Measurements from ENCODE around the gene ARHGAP12. TPM values are rescaled to one million over a fixed set of nuclear protein-coding genes. Genes with fewer than 3 reads are reported as not detected.
A peak's percentile ranks its signal among the peaks of the same experiment; 100 is the strongest.

Gene ARHGAP12
- polyA plus RNA-seq, 4 donors, result 15.9 to 53.9 (median 32.9) TPM

DNA sequence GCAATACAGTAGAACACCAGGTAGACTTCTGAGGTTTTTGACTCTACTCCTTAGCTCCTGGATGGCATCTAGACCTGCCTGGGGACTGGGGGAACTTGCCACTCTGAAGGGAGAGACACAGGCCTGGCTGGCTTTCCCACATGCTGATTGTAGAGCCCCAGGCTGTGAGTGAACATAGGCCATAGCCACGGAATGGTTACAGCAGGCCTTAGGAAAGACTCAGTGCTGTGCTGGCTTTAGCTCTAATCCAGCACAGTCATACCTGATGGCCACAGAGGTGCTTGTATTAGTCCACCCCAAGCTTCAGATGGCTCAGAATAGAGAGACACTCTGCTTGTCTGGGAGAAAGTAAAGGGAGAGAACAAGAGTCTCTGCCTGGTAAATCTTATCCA lies 35.0 kb upstream of the ARHGAP12 start:
- FAIRE-seq, result no peak
- H3K27me3 ChIP-seq (ENCODE audit: control insufficient read depth in 3 of 3, insufficient read depth in 3 of 3, low read length in 3 of 3), result no peaks in the 10 kb centered on the region
- DNase-seq, result no peak
- no peak overlapping the region for H3K4me3 ChIP-seq (ENCODE audit: low read depth in 1 of 3, low read length in 3 of 3)
- 80 to 91% (median 86%) methylated on average over 1 of the region's 1 CpG for WGBS, 3 donors
- no peaks in the 10 kb centered on the region for H3K36me3 ChIP-seq (ENCODE audit: control insufficient read depth in 3 of 3, insufficient read depth in 2 of 3, low read depth in 1 of 3, low read length in 3 of 3)
- H3K4me1 ChIP-seq (ENCODE audit: control insufficient read depth in 3 of 3, insufficient read depth in 2 of 3, low read depth in 1 of 3, low read length in 2 of 3), result peaks cover 0 to 28% (median 0%) of the 10 kb centered on the region in 3 donors
- peak overlapping the region in 1 of 3 donors; percentile 85 for H3K27ac ChIP-seq (ENCODE audit: low read depth in 1 of 3, low read length in 2 of 3)
- no peaks in the 10 kb centered on the region for H3K9me3 ChIP-seq (ENCODE audit: control insufficient read depth in 2 of 2, insufficient read depth in 1 of 2, low read depth in 1 of 2, low read length in 1 of 2)

DNA sequence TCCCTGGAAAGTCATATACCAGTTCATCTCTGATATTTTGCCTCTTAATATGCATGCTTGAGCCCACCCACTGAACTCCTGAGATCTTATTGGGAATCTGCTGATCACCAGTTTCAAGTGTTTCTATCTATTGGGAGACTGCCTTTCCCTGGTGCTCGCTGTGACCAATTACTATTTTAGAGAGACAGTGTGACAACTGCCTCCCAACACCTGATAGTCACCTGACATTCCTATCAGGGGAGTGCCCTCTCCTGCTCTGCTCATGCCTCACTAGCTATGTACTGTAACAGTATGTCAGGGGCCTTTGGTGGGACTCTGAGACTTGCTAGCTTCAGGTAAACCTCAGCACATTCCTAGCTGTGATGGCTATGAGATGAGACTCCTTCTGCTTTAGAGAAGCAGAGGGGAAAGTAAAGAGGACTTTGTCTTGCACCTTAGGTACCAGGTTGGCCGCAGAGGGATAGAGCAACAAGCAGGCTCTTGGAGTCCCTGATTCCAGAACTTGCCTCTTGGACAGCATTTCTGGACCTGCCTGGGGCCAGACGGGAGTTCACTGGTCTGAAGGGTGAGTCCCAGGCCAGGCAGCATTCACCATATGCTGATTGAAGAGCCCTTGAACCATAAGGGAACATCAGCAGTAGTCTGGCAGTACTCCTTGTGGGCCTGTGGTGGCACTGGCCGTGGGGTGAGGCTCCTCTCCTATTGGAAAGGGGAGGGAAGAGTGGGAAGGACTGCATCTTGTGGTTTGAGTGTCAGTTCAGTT lies 34.4 kb upstream of the ARHGAP12 start:
- H3K36me3 ChIP-seq (ENCODE audit: control insufficient read depth in 3 of 3, insufficient read depth in 2 of 3, low read depth in 1 of 3, low read length in 3 of 3), result no peaks in the 10 kb centered on the region
- FAIRE-seq, result no peak

DNA sequence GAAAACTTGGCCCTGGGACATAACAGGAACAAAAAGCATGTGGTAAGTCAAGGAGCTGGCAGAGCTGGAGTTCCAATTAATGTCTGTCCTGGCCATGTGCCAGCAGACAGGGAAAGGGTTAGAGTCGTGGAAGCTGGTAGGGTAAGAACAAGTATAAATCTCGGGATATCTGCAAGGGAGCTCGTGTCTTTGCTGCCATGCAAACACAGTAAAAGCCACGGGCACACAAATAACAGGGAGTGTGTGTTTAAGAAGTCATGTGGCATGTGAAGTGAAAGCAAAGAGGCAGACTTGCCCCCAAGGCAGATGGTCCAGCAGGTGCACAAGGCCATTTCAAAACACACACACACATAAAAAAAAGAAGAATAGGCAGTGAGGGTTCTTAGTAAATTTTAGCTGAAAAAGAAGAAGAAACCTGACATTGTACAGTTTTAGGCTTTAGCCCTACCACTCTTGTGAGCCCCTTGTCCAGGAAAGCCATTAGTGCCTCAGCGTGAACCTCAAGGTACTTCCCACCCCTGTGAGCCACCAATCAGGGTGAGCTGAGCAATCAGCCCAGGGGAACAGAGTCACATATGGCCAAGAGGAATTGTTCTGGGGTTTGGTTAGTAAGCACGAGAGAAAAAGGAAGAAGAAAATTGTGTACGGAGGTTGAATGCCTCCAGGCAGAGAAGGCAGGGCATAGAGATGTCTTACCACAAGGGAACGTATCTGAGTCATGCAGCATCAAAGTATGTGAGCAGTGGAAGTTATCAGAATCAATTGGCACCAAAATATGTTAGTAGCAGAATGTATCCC lies 32.8 kb upstream of the ARHGAP12 start:
- 46 to 55% (median 47%) methylated on average over 8 of the region's 8 CpGs for WGBS, 3 donors
- DNase-seq (peak; percentile 44 to 54), FAIRE-seq (no peak)
- H3K36me3 ChIP-seq (ENCODE audit: control insufficient read depth in 3 of 3, insufficient read depth in 2 of 3, low read depth in 1 of 3, low read length in 3 of 3), result no peaks in the 10 kb centered on the region
- peak overlapping the region in 2 of 3 donors; percentile 46 to 52 for H3K27ac ChIP-seq (ENCODE audit: low read depth in 1 of 3, low read length in 2 of 3)
- H3K9me3 ChIP-seq (ENCODE audit: control insufficient read depth in 2 of 2, insufficient read depth in 1 of 2, low read depth in 1 of 2, low read length in 1 of 2), result no peaks in the 10 kb centered on the region
- H3K4me1 ChIP-seq (ENCODE audit: control insufficient read depth in 3 of 3, insufficient read depth in 2 of 3, low read depth in 1 of 3, low read length in 2 of 3), result peaks cover 0 to 28% (median 0%) of the 10 kb centered on the region in 3 donors
- no peaks in the 10 kb centered on the region for H3K27me3 ChIP-seq (ENCODE audit: control insufficient read depth in 3 of 3, insufficient read depth in 3 of 3, low read length in 3 of 3)
- no peak overlapping the region for H3K4me3 ChIP-seq (ENCODE audit: low read depth in 1 of 3, low read length in 3 of 3)

More for the DNA sequence above, 34.4 kb upstream of the ARHGAP12 start:
- peak; percentile 48 to 88 for DNase-seq
- peak overlapping the region in 1 of 3 donors; percentile 85 for H3K27ac ChIP-seq (ENCODE audit: low read depth in 1 of 3, low read length in 2 of 3)
- H3K27me3 ChIP-seq (ENCODE audit: control insufficient read depth in 3 of 3, insufficient read depth in 3 of 3, low read length in 3 of 3), result no peaks in the 10 kb centered on the region
- 76 to 86% (median 78%) methylated on average over 4 of the region's 4 CpGs for WGBS, 3 donors
- H3K9me3 ChIP-seq (ENCODE audit: control insufficient read depth in 2 of 2, insufficient read depth in 1 of 2, low read depth in 1 of 2, low read length in 1 of 2), result no peaks in the 10 kb centered on the region
- H3K4me3 ChIP-seq (ENCODE audit: low read depth in 1 of 3, low read length in 3 of 3), result no peak overlapping the region
- peaks cover 0 to 28% (median 0%) of the 10 kb centered on the region in 3 donors for H3K4me1 ChIP-seq (ENCODE audit: control insufficient read depth in 3 of 3, insufficient read depth in 2 of 3, low read depth in 1 of 3, low read length in 2 of 3)

DNA sequence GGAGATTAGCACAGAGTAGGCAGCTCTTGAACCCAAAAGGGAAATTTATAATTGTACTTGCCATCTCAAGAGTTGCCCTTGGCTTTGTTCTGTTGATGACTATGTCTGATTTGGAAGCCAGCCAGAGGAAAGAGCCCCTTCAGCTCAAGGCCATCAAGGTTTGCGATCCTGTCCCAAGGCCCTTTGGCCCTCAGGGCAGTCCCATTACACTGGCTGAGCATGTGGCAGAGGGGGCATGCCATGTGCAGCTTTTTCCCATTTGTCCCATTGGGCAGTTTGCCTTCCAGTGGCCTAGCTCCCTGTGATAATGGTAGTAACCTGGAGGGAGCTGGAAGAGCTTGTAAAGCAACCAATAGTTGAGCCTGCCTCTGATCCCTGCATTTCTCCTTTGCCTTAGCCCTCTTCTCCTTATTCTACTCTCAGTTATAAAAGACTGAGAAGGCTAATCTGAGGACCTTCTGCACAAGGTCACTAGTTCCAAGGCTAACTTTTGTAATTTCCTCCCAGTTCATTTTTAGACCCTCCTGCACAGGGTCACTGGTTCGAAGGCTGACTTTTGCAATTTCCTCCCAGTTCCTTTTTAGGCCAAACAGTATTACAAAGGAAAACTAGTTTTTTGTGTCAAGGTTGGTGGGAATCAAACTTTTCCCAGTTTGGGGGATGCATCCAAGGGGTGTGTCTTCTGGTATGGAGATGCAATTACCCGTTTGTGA lies 31.0 kb upstream of the ARHGAP12 start:
- Histone ChIP-seq H3K4me1 (ENCODE audit: control insufficient read depth in 3 of 3, insufficient read depth in 2 of 3, low read depth in 1 of 3, low read length in 2 of 3) (peaks cover 0 to 29% (median 4%) of the 10 kb centered on the region in 3 donors), H3K27ac (ENCODE audit: low read depth in 1 of 3, low read length in 2 of 3) (no peak overlapping the region), H3K4me3 (ENCODE audit: low read depth in 1 of 3, low read length in 3 of 3) (no peak overlapping the region), H3K36me3 (ENCODE audit: control insufficient read depth in 3 of 3, insufficient read depth in 2 of 3, low read depth in 1 of 3, low read length in 3 of 3) (no peaks in the 10 kb centered on the region), H3K27me3 (ENCODE audit: control insufficient read depth in 3 of 3, insufficient read depth in 3 of 3, low read length in 3 of 3) (no peaks in the 10 kb centered on the region), H3K9me3 (ENCODE audit: control insufficient read depth in 2 of 2, insufficient read depth in 1 of 2, low read depth in 1 of 2, low read length in 1 of 2) (peaks cover 0 to 9% of the 10 kb centered on the region in 2 donors)
- 52 to 61% (median 54%) methylated on average over 3 of the region's 3 CpGs for WGBS, 3 donors
- DNase-seq (no peak), FAIRE-seq (no peak)

DNA sequence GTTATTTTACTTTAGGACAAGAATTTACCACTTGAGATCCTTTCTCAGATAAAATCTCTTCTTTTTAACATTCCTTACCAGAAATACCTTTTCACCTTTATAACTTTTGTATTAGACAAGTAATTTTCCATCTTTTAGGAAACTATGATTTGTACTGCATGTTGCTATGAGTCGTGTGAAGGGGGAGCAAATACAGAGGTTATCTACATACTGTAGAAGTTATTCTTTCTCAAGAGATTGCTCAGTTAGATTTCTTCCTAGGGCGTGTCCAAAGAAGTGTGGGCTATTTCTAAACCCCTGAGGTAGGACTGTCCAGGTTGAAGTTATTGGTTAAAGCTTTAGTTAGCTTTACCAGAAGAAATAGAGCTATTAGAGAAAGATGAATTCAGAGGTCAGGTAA lies 30.2 kb upstream of the ARHGAP12 start:
- WGBS, 3 donors, result 80 to 85% (median 82%) methylated on average over 2 of the region's 2 CpGs
- FAIRE-seq, result no peak

DNA sequence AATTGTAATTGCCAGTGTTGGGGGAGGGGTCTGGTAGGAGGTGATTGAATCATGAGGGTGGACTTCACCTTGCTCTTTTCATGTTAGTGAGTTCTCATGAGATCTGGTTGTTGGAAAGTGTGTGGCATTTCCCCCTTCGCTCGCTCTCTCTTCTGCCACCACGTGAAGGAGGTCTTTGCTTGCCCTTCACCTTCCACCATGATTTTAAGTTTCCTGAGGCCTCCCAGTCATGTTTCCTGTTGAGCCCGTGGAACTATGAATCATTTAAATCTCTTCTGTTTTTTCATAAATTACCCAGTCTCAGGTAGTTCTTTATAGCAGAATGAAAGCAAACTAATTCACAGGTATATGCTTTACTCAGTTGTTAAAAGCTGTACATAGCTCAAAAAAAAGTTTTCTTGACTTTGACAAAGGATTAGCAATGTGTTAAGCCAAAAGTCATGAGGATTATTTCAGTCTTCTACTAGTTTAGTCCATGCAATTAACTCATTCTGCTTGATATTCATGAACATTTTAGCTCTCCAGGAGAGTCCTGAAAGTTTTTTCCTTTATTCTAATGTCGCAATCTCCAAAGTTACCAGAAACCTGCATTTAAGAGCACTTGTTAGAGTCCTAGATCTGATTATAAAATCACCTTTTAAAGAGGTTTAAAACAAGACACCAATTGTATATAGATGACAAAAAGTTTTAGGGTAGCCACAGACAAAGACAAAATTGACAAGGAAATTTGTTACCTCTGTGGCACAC lies 27.7 kb upstream of the ARHGAP12 start:
- FAIRE-seq, result no peak
- H3K9me3 ChIP-seq (ENCODE audit: control insufficient read depth in 2 of 2, insufficient read depth in 1 of 2, low read depth in 1 of 2, low read length in 1 of 2), result peaks cover 0 to 17% of the 10 kb centered on the region in 2 donors
- 85 to 90% (median 89%) methylated on average over 5 of the region's 5 CpGs for WGBS, 3 donors
- H3K4me3 ChIP-seq (ENCODE audit: low read depth in 1 of 3, low read length in 3 of 3), result no peak overlapping the region
- peaks cover 0 to 11% (median 4%) of the 10 kb centered on the region in 3 donors for H3K4me1 ChIP-seq (ENCODE audit: control insufficient read depth in 3 of 3, insufficient read depth in 2 of 3, low read depth in 1 of 3, low read length in 2 of 3)
- DNase-seq, result no peak
- H3K27me3 ChIP-seq (ENCODE audit: control insufficient read depth in 3 of 3, insufficient read depth in 3 of 3, low read length in 3 of 3), result no peaks in the 10 kb centered on the region
- no peaks in the 10 kb centered on the region for H3K36me3 ChIP-seq (ENCODE audit: control insufficient read depth in 3 of 3, insufficient read depth in 2 of 3, low read depth in 1 of 3, low read length in 3 of 3)
- no peak overlapping the region for H3K27ac ChIP-seq (ENCODE audit: low read depth in 1 of 3, low read length in 2 of 3)

More for the DNA sequence above, 30.2 kb upstream of the ARHGAP12 start:
- no peak overlapping the region for H3K4me3 ChIP-seq (ENCODE audit: low read depth in 1 of 3, low read length in 3 of 3)
- no peaks in the 10 kb centered on the region for H3K27me3 ChIP-seq (ENCODE audit: control insufficient read depth in 3 of 3, insufficient read depth in 3 of 3, low read length in 3 of 3)
- no peak overlapping the region for H3K27ac ChIP-seq (ENCODE audit: low read depth in 1 of 3, low read length in 2 of 3)
- no peaks in the 10 kb centered on the region for H3K36me3 ChIP-seq (ENCODE audit: control insufficient read depth in 3 of 3, insufficient read depth in 2 of 3, low read depth in 1 of 3, low read length in 3 of 3)
- peaks cover 0 to 16% of the 10 kb centered on the region in 2 donors for H3K9me3 ChIP-seq (ENCODE audit: control insufficient read depth in 2 of 2, insufficient read depth in 1 of 2, low read depth in 1 of 2, low read length in 1 of 2)
- peaks cover 0 to 27% (median 4%) of the 10 kb centered on the region in 3 donors for H3K4me1 ChIP-seq (ENCODE audit: control insufficient read depth in 3 of 3, insufficient read depth in 2 of 3, low read depth in 1 of 3, low read length in 2 of 3)
- DNase-seq, result no peak

DNA sequence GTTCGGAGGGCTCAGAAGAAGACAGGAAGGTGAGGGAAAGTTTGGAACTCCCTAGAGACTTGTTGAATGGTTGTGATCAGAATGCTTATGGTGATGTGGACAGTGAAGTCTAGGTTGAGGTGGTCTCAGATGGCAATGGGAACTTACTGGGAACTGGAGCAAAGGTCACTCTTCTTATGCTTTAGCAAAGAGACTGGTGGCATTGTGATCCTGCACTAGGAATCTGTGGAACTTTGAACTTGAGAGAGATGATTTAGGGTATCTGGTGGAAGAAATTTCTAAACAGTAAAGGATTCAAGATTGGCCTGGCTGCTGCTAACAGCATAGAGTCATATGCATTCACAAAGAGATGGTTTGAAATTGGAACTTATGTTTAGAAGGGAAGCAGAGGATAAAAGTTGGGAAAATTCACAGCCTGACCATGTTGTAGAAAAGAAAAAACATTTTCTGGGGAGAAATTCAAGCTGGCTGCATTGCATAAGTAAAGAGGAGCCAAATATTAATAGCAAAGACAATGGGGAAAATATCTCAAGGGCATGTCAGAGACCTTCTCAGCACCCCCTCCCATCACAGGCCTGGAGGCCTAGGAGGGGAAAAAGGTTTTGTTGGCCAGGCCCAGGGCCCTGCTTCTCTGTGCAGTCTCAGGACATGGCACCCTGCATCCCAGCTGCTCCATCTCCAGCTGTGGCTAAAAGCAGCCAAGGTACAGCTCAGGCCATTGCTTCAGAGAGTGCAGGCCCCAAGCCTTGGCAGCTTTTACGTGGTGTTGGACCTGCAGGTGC lies 26.0 kb upstream of the ARHGAP12 start:
- H3K36me3 ChIP-seq (ENCODE audit: control insufficient read depth in 3 of 3, insufficient read depth in 2 of 3, low read depth in 1 of 3, low read length in 3 of 3), result no peaks in the 10 kb centered on the region
- 64 to 93% (median 88%) methylated on average over 2 of the region's 2 CpGs for WGBS, 3 donors
- peaks cover 0 to 17% of the 10 kb centered on the region in 2 donors for H3K9me3 ChIP-seq (ENCODE audit: control insufficient read depth in 2 of 2, insufficient read depth in 1 of 2, low read depth in 1 of 2, low read length in 1 of 2)
- FAIRE-seq (no peak), DNase-seq (no peak)
- H3K27me3 ChIP-seq (ENCODE audit: control insufficient read depth in 3 of 3, insufficient read depth in 3 of 3, low read length in 3 of 3), result no peaks in the 10 kb centered on the region
- peaks cover 0 to 11% (median 4%) of the 10 kb centered on the region in 3 donors for H3K4me1 ChIP-seq (ENCODE audit: control insufficient read depth in 3 of 3, insufficient read depth in 2 of 3, low read depth in 1 of 3, low read length in 2 of 3)
- H3K27ac ChIP-seq (ENCODE audit: low read depth in 1 of 3, low read length in 2 of 3), result no peak overlapping the region
- H3K4me3 ChIP-seq (ENCODE audit: low read depth in 1 of 3, low read length in 3 of 3), result no peak overlapping the region

All from small intestine (tissue), 7 donors.